OCI-LY1 (cell line): ENCODE results near the gene RNF40.
"Not testable (repeated sequence)": the region's sequence is repeated elsewhere in the genome, so short reads cannot be mapped to it uniquely, and the experiment has no call there.

Source experiments
- EZH2 ChIP-seq: fragments of 200-600 bp; sonication (generic), shearing (Covaris generic); IDR thresholded peaks from 2 replicates; pipeline ENCODE4 v1.8.0; 2017; ENCODE audit warnings: borderline replicate concordance, mixed run types, mild to moderate bottlenecking, antibody characterized with exemption, low read length, moderate library complexity, mixed read lengths
- TF ChIP-seq, protein P1 (sequence below): fragments of 200-600 bp; sonication (generic), shearing (Covaris generic); IDR thresholded peaks from 2 replicates; pipeline ENCODE4 v1.5.1; 2017; ENCODE audit warnings: mild to moderate bottlenecking, antibody characterized with exemption, low read length, moderate library complexity, mixed read lengths

GRCh38 chr16:30808890-30809426 is 46.8 kb downstream of the RNF40 start:
- TF ChIP-seq, protein P1, sequence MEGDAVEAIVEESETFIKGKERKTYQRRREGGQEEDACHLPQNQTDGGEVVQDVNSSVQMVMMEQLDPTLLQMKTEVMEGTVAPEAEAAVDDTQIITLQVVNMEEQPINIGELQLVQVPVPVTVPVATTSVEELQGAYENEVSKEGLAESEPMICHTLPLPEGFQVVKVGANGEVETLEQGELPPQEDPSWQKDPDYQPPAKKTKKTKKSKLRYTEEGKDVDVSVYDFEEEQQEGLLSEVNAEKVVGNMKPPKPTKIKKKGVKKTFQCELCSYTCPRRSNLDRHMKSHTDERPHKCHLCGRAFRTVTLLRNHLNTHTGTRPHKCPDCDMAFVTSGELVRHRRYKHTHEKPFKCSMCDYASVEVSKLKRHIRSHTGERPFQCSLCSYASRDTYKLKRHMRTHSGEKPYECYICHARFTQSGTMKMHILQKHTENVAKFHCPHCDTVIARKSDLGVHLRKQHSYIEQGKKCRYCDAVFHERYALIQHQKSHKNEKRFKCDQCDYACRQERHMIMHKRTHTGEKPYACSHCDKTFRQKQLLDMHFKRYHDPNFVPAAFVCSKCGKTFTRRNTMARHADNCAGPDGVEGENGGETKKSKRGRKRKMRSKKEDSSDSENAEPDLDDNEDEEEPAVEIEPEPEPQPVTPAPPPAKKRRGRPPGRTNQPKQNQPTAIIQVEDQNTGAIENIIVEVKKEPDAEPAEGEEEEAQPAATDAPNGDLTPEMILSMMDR = not testable (repeated sequence)
- not testable (repeated sequence) for TF ChIP-seq EZH2
